ENCODE measurements around the gene SRRM1. TPM values are rescaled to one million over a fixed set of nuclear protein-coding genes. Genes with fewer than 3 reads are reported as not detected.

SRRM1 gene
- total RNA-seq, 1 donor from 2014 or later = 199 TPM

- no peak for TF ChIP-seq CTCF (IDR thresholded peaks at IDR 0.05; ENCODE audit: unreplicated experiment)
- H3K27ac Mint-ChIP-seq = no peak overlapping the region
- H3K4me3 Mint-ChIP-seq (ENCODE audit: low read depth) = no peak overlapping the region
- no peaks in the 10 kb centered on the region for H3K9me3 Mint-ChIP-seq (ENCODE audit: low read depth)
- DNase-seq (ENCODE audit: low spot score, unreplicated experiment) = no peak
- no peaks in the 10 kb centered on the region for H3K27me3 Mint-ChIP-seq
- H3K36me3 Mint-ChIP-seq (ENCODE audit: insufficient read depth) = no peaks in the 10 kb centered on the region
- no peaks in the 10 kb centered on the region for H3K4me1 Mint-ChIP-seq (ENCODE audit: low read depth)
Observed at GRCh38 chr1:24713736-24714135, 70.6 kb downstream of the SRRM1 start.

GRCh38 chr1:24714859-24715520, 71.9 kb downstream of the SRRM1 start:
- Mint-ChIP-seq H3K27ac (no peak overlapping the region), H3K4me1 (ENCODE audit: low read depth) (no peaks in the 10 kb centered on the region)
- no peak for TF ChIP-seq CTCF (IDR thresholded peaks at IDR 0.05; ENCODE audit: unreplicated experiment)

GRCh38 chr1:24715658-24716057, 72.6 kb downstream of the SRRM1 start:
- Mint-ChIP-seq H3K4me3 (ENCODE audit: low read depth) (no peak overlapping the region), H3K27me3 (no peaks in the 10 kb centered on the region), H3K27ac (no peak overlapping the region), H3K36me3 (ENCODE audit: insufficient read depth) (no peaks in the 10 kb centered on the region), H3K9me3 (ENCODE audit: low read depth) (no peaks in the 10 kb centered on the region), H3K4me1 (ENCODE audit: low read depth) (no peaks in the 10 kb centered on the region)
- TF ChIP-seq CTCF (IDR thresholded peaks at IDR 0.05; ENCODE audit: unreplicated experiment) = no peak
- no peak for DNase-seq (ENCODE audit: low spot score, unreplicated experiment)

More at GRCh38 chr1:24714859-24715520, 71.9 kb downstream of the SRRM1 start:
- no peak for DNase-seq (ENCODE audit: low spot score, unreplicated experiment)
- Mint-ChIP-seq H3K36me3 (ENCODE audit: insufficient read depth) (no peaks in the 10 kb centered on the region), H3K27me3 (no peaks in the 10 kb centered on the region), H3K4me3 (ENCODE audit: low read depth) (no peak overlapping the region), H3K9me3 (ENCODE audit: low read depth) (no peaks in the 10 kb centered on the region)

- H3K9me3 Mint-ChIP-seq (ENCODE audit: low read depth) = no peaks in the 10 kb centered on the region
- DNase-seq (ENCODE audit: low spot score, unreplicated experiment) = no peak
- no peak for TF ChIP-seq CTCF (IDR thresholded peaks at IDR 0.05; ENCODE audit: unreplicated experiment)
- no peaks in the 10 kb centered on the region for H3K4me1 Mint-ChIP-seq (ENCODE audit: low read depth)
- H3K4me3 Mint-ChIP-seq (ENCODE audit: low read depth) = no peak overlapping the region
- H3K36me3 Mint-ChIP-seq (ENCODE audit: insufficient read depth) = no peaks in the 10 kb centered on the region
- H3K27me3 Mint-ChIP-seq = no peaks in the 10 kb centered on the region
- no peak overlapping the region for H3K27ac Mint-ChIP-seq
Observed at GRCh38 chr1:24717887-24718650, 75.0 kb downstream of the SRRM1 start.

- TF ChIP-seq CTCF (IDR thresholded peaks at IDR 0.05; ENCODE audit: unreplicated experiment) = no peak
- Mint-ChIP-seq H3K9me3 (ENCODE audit: low read depth) (no peaks in the 10 kb centered on the region), H3K27ac (no peak overlapping the region), H3K4me3 (ENCODE audit: low read depth) (no peak overlapping the region), H3K36me3 (ENCODE audit: insufficient read depth) (no peaks in the 10 kb centered on the region), H3K27me3 (no peaks in the 10 kb centered on the region), H3K4me1 (ENCODE audit: low read depth) (peaks cover 8% of the 10 kb centered on the region)
- DNase-seq (ENCODE audit: low spot score, unreplicated experiment) = no peak
Observed at GRCh38 chr1:24720152-24720551, 77.0 kb downstream of the SRRM1 start.

Measured in progenitor cell of endocrine pancreas (in vitro differentiated cells).